WI38 (cell line): ENCODE data around the gene METTL23.
"Not testable (repeated sequence)": the region's sequence is repeated elsewhere in the genome, so short reads cannot be mapped to it uniquely, and the experiment has no call there.

Experiments
- H3K4me3 ChIP-seq: 2 replicates; pipeline ENCODE4 v1.5.1; 2011; ENCODE audit warnings: low read depth, mild to moderate bottlenecking, control low read depth, low read length
- CTCF ChIP-seq: IDR thresholded peaks from 2 replicates; pipeline ENCODE4 v1.5.1; 2012; ENCODE audit warnings: low read depth, mild to moderate bottlenecking, control low read depth, low read length

The METTL23 gene

GRCh38 chr17:76696763-76697701 lies 29.6 kb upstream of the METTL23 start:
- TF ChIP-seq CTCF, result no peak
- no peak overlapping the region for H3K4me3 ChIP-seq

- no peak for TF ChIP-seq CTCF
Measured at GRCh38 chr17:76697702-76698465, 28.8 kb upstream of the METTL23 start.

GRCh38 chr17:76698466-76698977 lies 28.1 kb upstream of the METTL23 start:
- H3K4me3 ChIP-seq, result not testable (repeated sequence)

More at GRCh38 chr17:76697702-76698465, 28.8 kb upstream of the METTL23 start:
- no peak overlapping the region for H3K4me3 ChIP-seq

- TF ChIP-seq CTCF, result no peak
Measured at GRCh38 chr17:76700270-76700616, 26.4 kb upstream of the METTL23 start.

GRCh38 chr17:76700617-76701470 lies 25.8 kb upstream of the METTL23 start:
- no peak for TF ChIP-seq CTCF
- peak overlapping the region; percentile 38 for H3K4me3 ChIP-seq

More at GRCh38 chr17:76700270-76700616, 26.4 kb upstream of the METTL23 start:
- peak overlapping the region; percentile 3; the same call in 1 of the 2 replicates for H3K4me3 ChIP-seq

- TF ChIP-seq CTCF, result no peak
- peak overlapping the region; percentile 18; the same call in 1 of the 2 replicates for H3K4me3 ChIP-seq
Measured at GRCh38 chr17:76701471-76701967, 25.1 kb upstream of the METTL23 start.

- no peak for TF ChIP-seq CTCF
- H3K4me3 ChIP-seq, result no peak overlapping the region
Measured at GRCh38 chr17:76702076-76702475, 24.6 kb upstream of the METTL23 start.
